Activated CD4-positive, alpha-beta T cell treated with anti-CD3 and anti-CD28 coated beads, Interleukin-2, amount 50 U/mL, for 16 hours (primary cell): ENCODE data around the gene OR5F1.

ENCODE experiments used
- DNase-seq: peaks from one replicate; pipeline ENCODE4 v3.0.0-alpha.2; 2020

OR5F1 gene

DNA sequence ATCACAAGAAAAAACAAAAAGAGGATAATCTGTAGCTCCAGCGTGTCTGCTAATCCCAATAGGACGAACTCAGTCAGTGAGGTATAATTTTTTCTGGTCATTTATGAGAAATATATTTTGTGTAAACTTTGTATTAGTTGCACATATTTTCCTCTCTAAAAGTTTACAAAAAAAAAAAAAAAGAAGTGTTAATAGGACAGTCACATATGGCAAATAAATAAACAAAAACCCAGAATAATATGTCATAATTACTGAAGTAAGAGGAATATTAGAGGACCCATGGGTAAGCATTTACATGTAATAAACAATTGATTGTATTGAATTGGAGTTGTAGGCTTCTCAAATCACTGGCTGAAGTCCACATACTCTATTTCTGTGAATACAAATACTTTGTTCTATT lies at the start of gene OR5F1:
TSS of gene OR5F1 (minus strand) at position 101 of the 400 bp plus-strand sequence. CDS start at position 101, 0 bp downstream.
- no peak for DNase-seq

DNA sequence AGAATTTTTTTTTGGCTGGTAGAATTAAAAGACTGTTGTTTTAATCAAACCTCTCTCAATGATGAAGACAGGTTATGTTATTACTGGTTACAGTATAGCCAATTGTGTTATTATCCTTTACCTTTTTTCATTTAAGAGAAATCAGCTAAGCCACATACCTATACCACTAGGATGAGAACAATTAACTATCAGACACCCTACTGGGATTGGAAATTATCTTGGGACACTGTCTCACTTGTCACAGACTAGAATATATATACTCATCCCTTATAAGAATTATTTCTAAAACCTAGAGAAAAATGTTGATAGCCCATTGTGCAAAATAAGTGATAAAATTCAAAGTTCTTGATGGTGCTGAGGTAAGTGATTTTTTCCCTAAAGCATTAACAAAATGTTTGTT lies 32.9 kb upstream of the OR5F1 start, which contains the start of gene OR5AS1:
TSS of gene OR5AS1 (plus strand) at position 301 of the 400 bp plus-strand sequence. CDS start 2,765 bp downstream, outside the sequence.
- DNase-seq: no peak

DNA sequence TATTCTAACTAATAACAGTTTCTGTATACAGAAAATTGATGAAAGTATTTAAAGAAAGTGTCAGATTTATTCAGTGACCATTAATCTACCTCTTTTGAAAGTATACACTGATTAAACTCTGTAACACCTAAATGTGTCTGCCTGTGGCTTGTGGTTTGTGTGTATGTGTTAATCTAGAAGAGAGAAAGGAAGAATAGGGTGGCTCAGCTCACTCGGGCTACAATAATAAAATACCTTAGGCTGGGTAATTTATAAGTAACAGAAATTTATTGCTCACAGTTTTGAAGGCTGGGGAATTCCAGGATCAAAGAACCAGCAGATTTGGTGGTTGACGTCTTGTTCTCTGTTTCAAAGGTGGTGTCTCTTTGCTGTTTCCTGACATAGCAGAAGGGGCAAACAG lies 19.4 kb upstream of the OR5F1 start:
- no peak for DNase-seq

DNA sequence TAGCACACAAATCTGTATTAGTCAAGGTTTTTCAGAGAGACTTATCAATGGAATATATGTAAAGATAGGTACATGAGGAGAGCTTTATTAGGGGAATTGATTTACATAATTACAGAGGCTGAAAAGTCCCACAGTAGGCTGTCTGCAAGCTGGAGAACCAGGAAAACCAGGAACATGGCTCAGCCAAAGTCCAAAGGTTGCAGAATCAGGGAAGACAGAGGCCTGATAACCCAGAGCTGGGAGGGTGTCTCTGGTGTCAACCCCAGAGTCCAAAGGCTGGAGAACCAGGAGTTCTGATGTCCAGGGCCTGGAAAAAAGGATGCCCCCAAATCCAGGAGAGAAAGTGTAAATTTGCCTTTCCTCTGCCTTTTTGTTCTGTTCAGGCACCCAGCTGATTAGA lies 16.3 kb upstream of the OR5F1 start:
- DNase-seq: no peak

DNA sequence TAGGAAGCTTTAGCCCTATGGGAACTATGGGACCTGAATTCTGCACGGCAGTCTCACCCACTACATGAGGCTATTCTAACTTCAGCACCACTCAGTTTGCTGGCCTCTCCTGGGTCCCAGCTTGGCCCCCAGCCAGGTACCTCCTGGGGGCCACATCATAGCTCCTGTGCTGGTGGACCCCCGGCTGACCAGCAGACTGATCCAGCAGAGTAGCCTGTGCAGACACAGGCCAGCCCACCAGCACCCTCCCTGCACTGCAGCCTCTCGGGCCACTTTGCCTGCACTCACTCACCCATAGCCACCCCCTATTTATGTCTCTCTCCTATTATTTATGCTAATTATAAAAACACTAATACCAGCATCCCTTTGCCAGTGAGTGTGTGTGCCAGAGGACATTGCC lies 23.5 kb downstream of the OR5F1 start:
- no peak for DNase-seq

- no peak for DNase-seq
Measured at GRCh38 chr11:55969845-55970244, 24.6 kb downstream of the OR5F1 start, which contains the start of gene OR10AG1. TSS of gene OR10AG1 (minus strand) at chr11:55969945. CDS start at chr11:55969907, 38 bp downstream.

GRCh38 chr11:55967914-55968313 lies 26.5 kb downstream of the OR5F1 start:
- no peak for DNase-seq

DNA sequence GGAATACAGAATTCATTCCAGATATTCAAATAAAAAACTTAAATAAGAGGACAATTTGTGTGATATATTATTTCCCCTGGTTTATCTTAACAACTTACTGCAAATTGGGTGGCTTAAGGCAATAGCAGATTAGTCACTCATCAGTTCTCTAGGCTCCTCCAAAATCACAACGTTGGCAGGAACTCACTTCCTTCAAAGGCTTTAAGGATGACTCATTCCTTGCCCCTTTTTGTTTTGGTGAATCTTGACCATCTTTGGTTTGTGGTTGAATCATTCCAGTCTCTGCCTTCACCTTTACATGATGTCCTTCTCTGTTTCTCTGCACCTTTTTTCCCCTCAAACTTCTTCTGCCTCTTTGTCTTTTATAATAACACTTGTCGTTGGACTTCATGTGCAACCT lies 28.0 kb downstream of the OR5F1 start:
- no peak for DNase-seq

GRCh38 chr11:55956521-55956920 lies 37.9 kb downstream of the OR5F1 start:
- DNase-seq: no peak

GRCh38 chr11:55949330-55949729 lies 45.1 kb downstream of the OR5F1 start:
- DNase-seq: no peak
